NCI-H748 (cell line): ENCODE data around the gene NAT8.
"Not testable (repeated sequence)": the region's sequence is repeated elsewhere in the genome, so short reads cannot be mapped to it uniquely, and the experiment has no call there.

ENCODE experiments used
- DNase-seq: peaks from one replicate; lab custom pipeline; 2025; ENCODE audit not compliant: unreplicated experiment; lab: John Stamatoyannopoulos, UW

The NAT8 gene, protein sequence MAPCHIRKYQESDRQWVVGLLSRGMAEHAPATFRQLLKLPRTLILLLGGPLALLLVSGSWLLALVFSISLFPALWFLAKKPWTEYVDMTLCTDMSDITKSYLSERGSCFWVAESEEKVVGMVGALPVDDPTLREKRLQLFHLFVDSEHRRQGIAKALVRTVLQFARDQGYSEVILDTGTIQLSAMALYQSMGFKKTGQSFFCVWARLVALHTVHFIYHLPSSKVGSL

DNA sequence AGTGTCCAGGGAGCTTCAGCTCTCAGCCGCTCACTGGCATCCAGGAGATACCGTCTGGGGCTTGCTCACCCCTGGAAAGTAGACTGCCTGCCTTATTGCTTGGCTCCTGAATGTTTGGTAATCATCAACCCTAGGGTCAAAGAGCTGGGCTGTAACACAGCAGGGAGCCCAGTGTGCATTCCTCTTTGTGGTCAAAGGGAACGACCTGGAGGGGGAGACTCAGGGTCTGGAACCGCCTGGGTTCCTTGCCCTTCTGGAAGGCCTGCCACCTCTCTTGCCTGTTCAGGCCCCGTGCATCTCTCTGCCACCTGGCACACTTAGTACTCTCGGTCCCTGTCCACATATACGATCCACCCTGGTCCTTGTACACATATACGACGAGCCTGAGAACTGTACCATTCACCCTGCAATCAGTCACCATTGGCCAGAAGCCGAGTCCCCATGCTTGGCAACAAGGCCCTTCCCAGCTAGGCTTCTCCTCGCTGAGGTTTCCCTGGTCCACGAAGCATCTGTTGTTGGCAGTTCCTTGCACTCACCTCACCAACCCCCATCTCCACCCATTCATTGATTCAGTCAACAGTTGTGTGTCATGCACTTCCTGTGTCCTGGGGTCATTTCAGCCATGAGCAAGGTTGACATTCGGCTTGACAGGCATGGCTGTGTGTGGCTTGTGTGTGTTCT is at the start of gene NAT8:
NAT8 (minus strand) TSS at position 85 of the 681 bp plus-strand sequence. CDS start 794 bp downstream, outside the sequence.
- DNase-seq, result no peak

DNA sequence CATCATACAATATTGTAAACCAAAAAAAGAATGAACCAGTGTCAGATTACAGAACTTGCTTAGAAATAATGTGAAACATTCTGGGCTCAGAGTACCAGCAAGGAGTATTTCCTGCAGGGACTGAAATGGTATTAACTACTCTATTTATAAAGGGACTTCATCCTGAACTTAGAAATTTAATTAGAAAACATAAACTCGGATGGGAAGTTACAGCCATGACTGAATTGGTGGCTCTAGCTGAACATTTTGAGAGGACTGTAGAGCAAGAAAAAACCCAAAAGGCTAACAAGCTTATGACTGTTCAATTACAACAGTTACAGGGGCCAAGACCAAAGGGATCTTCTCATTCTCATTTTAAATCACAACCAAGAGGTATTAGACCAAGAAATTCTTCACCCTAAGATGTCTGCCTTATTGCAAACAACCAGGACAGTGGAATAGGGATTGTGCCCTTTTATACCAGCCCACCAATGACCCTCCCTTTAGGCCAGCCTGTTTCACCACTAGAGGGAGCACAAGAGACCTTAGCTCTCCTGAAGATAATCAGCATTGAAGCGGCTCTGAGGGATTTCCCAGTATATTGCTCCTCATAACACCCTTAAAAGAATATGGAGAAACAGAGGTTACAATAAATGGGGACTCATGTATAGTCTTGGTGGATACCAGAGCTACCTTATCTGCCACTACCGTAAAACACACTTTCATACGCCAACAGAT is 48.3 kb upstream of the NAT8 start:
- peak; percentile 39 for DNase-seq

DNA sequence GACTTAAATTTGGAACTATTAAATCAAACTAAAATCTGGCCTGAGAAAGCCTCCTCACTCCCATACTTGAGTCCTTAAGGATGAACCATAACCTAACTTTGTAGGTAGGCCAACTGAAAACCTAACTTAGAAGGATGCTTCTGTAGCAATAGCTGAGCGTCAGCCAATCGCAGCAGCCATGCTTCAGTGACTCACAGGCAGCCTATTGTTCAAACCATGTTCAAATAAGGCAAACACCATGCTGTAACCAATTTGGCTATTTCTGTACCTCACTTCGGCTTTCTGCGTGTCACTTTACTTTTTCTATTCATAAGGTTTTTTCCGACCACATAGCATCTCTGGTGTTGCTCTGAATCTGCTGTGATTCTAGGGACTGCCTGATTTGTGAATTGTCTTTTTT is 46.3 kb upstream of the NAT8 start:
- DNase-seq, result not testable (repeated sequence)

DNA sequence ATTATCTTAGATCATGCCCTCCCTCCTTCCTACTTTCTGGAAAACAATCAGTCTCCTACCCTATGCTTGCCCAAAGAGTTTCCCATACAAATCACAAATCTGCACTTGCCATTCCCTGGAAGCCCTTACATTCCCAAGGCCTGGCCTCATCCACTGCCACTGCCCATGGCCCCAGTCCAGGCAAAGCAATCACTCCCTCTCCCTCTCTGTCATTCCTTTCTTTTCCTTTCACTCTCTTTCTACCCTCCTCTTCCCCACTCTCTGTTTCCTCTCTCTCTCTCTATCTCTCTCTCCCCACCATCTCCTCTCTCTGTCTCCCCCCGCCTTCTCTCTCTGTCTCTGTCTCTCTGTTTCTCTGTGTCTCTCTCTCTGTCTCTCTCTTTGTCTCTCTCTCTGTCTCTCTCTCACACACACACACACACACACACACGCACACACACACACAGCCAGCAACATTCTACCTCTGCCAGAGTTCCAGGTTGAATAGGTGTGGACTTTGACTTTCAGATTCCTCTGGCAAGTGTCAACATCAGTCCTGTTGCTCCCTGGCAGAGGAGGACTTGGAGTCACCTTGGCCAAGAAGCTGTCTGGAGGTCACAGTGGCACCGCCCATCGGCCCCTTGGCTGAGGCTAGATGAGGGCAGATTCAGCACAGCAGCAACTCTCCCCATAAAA is 43.7 kb upstream of the NAT8 start:
- DNase-seq, result no peak

DNA sequence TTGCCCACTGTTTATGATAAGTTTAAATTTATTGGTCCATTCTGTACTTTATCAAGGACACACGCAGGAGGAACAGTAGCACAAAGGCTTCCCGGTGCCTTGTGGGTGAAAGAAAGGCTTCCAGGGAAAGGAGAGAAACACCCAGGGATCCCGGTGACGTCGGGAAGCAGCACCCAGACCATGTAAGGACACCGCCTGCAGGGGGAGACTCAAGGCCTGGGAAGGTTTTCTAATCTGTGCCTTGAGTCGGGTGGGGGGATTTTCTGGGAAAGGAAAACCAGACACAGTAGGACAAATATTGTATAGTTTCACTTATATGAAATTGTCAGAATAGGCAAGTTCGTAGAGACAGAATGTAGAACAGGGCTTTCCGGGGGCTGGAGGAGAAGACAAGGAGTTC is 42.7 kb upstream of the NAT8 start:
- not testable (repeated sequence) for DNase-seq

DNA sequence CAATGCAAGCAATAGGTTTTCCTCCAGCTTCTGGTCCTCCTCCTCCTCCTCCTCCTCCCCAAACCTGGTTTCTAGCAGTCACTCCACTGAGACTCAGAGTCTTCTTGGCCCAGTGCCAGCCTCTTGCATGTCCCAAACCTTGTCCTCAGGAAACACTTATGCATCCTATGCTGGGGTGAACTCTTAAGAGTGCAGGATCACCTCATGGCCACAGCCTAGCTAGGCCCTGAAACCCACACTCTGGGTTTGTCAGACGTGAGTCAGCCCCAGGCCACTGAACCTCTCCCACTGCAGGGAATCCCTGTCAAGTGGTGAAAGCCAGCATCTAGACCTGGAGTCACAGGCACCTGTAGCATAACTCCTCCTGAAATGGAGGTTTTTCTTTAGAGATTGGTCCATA is 42.1 kb upstream of the NAT8 start:
- DNase-seq, result not testable (repeated sequence)

DNA sequence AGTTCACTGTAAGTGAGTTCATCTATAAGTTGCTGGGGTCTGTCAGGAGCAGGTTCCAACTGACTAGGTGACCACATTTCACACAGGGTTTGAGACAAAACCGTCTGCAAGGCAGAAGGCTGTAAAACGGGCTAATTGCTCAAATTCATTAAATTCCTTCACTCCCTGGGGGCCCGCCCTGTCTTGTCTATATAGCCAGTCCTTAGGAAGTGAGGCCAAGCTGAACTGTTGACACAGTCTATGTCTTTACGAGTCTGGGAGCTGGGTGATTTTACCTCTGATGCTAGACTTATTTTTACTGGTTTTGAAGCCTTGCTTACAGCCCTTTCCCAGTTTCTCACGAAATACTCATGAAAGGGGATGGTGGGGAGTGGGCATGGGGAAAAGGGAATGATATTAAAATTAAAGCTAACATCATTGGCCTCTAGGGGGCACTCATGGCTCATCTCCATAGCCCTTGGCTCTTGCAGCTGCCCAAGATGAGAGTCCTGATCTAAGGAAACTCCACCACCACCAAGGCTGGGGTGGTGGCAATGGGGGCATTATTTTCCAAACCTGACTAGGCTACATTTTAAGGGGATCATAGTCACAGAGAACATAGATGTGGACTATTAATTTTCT is 37.8 kb upstream of the NAT8 start:
- DNase-seq, result peak; percentile 3

DNA sequence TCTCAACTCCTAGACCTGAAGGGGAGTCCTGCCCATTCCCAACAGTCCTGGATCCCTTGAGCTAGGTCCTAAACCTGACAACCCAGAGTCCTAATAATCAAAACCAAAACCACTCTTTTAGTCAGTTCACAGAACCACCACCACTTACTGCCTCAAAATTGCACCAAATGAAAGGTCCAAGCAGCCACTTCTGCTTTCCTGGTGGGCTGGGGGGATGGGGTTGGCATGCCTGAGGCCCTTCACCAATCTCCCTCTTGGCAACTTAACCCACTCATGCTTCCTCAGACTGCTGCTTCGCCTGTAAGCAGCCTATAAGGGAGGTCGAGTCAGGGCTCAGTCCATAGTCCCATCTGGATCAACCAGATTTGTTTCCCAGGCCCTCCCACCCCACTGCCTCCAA is 37.0 kb upstream of the NAT8 start:
- DNase-seq, result not testable (repeated sequence)

DNA sequence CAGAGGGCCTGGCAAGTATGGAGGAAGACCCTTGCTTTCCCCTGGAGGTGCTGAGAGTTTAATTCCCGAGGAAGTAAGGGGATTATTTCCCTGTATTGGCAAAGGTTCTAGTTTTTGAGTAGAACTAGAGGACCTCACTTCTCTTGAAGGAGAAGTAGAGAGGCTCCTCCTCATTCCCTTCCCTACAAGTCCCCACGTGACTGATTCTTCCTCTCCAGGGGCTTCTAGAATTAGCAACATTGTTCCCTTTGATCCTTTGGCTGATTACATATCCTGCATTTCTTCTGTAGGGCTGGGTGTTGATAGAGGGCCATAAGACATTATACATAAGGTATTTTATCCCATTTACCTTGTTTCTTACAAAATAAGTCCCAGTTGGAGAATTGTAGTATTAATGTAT is 35.8 kb upstream of the NAT8 start:
- not testable (repeated sequence) for DNase-seq

DNA sequence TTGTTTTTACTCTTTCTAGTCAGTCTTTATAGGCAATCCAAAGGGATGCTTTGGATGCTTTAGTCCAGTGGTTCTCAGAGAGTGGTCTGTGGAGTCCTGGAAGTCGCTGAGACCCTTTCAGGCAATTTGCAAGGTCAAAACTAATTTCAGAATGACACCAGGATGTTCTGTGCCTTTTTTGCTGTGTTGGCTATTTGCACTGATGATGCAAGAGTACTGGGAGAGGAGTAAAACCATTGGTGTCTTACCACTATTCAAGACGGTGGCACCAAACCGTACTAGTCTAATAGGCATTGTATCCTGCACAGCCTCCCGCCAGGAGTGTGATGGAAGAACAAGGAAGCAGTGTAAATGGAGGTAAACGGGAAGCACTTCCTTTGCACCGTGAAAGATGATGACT is 34.0 kb upstream of the NAT8 start:
- not testable (repeated sequence) for DNase-seq

DNA sequence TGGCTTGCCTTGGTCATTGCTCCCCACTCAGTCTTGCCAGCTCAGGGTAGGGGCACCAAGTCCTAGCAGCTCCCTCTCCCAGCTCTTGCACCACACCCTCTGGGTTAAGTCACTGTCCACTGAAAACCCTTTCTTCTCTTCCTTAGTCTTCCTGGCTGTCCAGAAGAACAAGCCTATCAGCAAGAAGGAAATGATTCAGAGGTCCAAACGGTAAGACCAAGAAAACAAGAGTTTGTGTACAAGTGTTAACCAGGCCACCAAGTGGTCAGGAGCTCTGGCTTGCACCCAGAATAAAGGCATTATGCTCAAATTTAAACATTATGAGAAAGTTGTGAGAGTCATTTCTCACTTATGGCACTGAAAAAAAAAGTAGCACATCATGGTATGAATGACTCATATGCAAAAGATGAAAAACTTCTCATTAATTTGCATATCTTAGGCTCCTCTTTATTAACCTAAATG is 32.5 kb upstream of the NAT8 start:
- DNase-seq, result not testable (repeated sequence)

DNA sequence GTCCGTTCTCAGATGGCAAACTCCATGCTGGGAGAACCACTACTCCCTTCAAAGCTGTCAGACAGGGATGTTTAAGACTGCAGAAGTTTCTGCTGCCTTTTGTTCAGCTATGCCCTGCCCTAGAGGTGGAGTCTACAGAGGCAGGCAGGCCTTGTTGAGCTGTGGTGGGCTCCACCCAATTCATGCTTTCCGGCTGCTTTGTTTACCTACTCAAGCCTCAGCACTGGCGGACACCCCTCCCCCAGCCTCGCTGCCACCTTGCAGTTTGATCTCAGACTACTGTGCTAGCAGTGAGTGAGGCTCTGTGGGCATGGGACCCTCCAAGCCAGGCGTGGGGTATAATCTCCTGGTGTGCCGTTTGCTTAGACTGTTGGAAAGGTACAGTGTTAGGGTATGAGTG is 27.8 kb upstream of the NAT8 start:
- peak; percentile 1 for DNase-seq

DNA sequence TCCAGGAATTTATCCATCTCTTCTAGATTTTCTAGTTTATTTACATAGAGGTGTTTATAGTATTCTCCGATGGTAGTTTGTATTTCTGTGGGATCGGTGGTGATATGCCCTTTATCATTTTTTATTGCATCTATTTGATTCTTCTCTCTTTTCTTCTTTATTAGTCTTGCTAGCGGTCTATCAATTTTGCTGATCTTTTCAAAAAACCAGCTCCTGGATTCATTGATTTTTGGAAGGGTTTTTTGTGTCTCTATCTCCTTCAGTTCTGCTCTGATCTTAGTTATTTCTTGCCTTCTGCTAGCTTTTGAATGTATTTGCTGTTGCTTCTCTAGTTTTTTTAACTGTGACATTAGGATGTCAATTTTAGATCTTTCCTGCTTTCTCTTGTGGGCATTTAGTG is 25.0 kb upstream of the NAT8 start:
- DNase-seq, result not testable (repeated sequence)

DNA sequence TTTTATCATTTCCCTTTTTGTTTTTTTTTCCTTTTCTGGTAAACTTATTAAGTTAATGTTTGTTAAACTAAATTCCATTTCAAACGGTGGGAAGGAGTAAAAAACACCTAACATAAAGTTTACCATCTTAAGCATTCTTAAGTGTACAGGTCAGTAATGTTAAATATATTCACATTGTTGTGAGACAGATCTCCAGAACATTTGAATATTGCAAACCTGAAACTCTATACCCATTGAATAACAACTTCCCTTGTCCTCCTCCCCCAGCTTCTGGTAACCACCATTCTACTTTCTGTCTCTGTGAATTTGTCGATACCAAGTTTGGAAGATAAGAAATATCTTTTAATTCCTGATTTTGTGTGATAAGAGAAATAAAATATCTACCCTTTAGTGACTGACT is 12.0 kb upstream of the NAT8 start:
- no peak for DNase-seq

DNA sequence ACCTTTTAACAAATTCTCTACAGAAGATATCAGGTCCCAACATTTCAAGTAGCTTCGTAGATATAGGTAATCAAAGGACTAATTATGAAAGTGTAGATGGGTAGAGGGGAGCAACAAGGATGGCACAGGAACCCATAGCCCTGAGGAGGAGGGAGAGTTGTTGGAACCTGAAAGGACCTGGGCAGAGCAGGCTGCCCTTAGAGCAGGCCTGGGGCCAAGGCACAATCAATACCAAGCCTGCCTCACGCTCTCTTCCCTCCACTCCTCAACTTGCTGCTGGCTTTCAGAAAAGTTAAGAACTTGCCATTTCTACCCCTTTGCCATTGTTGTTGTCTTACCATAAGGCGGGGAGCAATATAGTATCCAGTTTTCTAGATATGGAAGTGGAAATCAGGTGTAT is 10.1 kb upstream of the NAT8 start:
- no peak for DNase-seq

DNA sequence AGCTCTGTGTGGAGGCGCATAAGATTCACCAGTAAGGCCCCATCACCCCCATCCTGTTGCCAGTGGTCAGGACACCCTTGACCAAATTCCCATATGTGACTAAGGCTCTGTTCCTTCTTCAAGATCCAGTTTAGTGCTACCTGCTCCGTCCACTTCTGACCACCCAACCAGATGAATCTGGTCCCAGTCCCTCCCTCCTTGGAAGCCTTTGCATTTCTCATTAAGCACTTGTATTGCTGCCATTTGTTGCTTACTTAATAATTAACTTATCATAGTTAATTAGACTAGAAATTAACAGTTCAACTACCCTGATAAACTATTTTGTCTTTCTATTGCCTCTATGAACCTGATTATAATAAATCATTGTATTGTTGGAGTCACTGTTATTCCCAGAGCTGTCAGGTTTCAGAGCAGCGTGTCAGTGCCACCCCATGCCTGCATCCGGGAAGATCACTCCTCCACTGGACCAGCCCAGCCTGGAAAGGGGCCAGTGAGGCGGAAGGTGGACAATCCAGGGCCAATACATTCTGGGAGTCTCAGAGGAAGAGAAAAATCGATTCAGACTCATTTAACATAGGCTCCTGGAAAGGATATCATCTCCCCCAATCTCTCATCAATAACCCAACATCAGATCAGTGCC is 9.5 kb upstream of the NAT8 start:
- DNase-seq, result no peak

DNA sequence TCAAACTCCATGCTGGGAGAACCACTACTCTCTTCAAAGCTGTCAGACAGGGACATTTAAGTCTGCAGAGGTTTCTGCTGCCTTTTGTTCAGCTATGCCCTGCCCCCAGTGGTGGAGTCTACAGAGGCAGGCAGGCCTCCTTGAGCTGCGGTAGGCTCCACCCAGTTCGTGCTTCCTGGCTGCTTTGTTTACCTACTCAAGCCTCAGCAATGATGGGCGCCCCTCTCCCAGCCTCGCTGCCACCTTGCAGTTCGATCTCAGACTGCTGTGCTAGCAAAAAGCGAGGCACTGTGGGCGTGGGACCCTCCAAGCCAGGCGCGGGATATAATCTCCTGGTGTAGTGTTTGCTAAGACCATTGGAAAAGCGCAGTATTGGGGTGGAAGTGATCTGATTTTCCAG is 5.5 kb upstream of the NAT8 start:
- not testable (repeated sequence) for DNase-seq

DNA sequence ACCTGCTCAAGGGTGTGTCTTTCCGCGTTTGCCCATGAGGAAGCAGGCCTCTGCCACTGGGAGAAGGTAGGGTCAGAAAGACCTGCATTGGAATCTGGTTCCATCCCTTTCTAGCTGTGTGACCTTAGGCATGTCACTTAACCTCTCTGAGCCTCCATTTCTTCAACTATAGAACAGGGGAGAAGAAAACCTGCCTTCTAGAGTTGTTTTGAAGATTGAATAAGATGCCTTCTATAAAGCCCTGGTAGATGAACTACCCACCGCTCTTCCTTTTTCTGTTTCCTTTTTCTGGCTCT is 507 bp downstream of the NAT8 start:
- DNase-seq, result no peak

DNA sequence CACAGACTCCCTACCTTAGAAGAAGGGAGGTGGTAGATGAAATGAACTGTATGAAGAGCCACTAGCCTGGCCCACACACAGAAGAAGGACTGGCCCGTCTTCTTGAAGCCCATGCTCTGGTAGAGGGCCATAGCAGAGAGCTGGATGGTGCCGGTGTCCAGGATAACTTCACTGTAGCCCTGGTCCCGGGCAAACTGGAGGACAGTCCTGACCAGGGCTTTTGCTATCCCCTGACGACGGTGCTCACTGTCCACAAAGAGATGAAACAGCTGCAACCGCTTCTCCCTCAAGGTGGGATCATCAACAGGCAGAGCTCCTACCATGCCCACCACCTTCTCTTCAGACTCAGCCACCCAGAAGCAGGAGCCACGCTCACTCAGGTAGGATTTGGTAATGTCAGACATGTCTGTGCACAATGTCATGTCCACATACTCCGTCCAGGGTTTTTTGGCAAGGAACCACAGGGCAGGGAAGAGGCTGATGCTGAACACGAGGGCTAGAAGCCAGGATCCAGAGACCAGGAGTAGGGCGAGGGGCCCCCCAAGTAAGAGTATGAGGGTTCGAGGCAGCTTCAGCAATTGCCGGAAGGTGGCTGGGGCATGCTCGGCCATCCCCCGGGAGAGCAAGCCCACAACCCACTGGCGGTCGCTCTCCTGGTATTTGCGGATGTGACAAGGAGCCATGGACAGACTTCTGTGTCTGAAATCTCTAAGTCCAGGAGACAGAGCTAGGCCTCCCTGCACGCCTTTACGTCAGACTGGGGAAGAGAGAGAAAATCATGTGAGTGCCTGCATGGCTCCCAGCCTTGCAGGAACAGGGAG is 1.1 kb downstream of the NAT8 start:
- no peak for DNase-seq

DNA sequence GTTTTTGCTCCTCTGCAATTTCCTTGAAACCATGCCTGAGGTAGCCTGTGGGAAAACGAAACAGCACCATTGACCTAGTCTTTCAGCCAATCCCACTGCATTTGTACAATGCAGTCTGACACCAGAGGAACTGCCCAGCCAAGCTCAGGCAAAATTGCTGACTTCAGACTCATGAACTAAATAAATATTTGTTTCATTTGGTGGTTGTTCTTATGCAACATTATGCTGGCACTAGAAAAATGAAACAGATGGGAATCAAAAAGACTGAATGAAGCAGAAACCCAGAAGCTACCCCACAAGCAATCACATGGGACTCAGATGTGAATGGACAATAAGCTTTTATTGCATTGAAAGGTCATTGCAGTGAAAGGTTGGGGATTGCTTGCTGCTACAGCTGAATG is 1.7 kb downstream of the NAT8 start:
- no peak for DNase-seq
